Measurements from ENCODE around the gene GCHFR. TPM values are rescaled to one million over a fixed set of nuclear protein-coding genes. Genes with fewer than 3 reads are reported as not detected.

GCHFR gene
- total RNA-seq, 1 donor from 2014 or later, result 2.8 TPM

- H3K9me3 ChIP-seq (ENCODE audit: low read depth), result no peaks in the 10 kb centered on the region
- H3K27ac ChIP-seq, result no peak overlapping the region
- DNase-seq (ENCODE audit: low spot score), result no peak
- no peak overlapping the region for H3K4me3 ChIP-seq
- TF ChIP-seq CTCF (IDR thresholded peaks at IDR 0.05), result no peak
- TF ChIP-seq EZH2 (IDR thresholded peaks at IDR 0.05), result no peak
- no peak for TF ChIP-seq EZH2phosphoT487 (IDR thresholded peaks at IDR 0.05)
- H3K27ac Mint-ChIP-seq, result peak overlapping the region; percentile 4
- no peak overlapping the region for H3K9ac ChIP-seq
- no peaks in the 10 kb centered on the region for H3K9me3 Mint-ChIP-seq
- H3K36me3 Mint-ChIP-seq, result peaks cover 22% of the 10 kb centered on the region
- no peaks in the 10 kb centered on the region for H3K79me2 ChIP-seq (ENCODE audit: low read depth)
- no peaks in the 10 kb centered on the region for H3K27me3 ChIP-seq
- no peaks in the 10 kb centered on the region for H3K4me1 ChIP-seq
- H4K20me1 ChIP-seq (ENCODE audit: low read depth), result no peaks in the 10 kb centered on the region
- H3K27me3 Mint-ChIP-seq (ENCODE audit: insufficient read depth, low read depth), result peaks cover 3% of the 10 kb centered on the region
- no peaks in the 10 kb centered on the region for H3F3A ChIP-seq (ENCODE audit: low read depth)
- no peak overlapping the region for H2AFZ ChIP-seq (replicated peaks)
- no peak overlapping the region for H3K4me3 Mint-ChIP-seq
- no peaks in the 10 kb centered on the region for H3K36me3 ChIP-seq
- H3K4me1 Mint-ChIP-seq, result peaks cover 3% of the 10 kb centered on the region
- no peak overlapping the region for H3K4me2 ChIP-seq
Observed at GRCh38 chr15:40775007-40775406, 11.1 kb downstream of the GCHFR start.

GRCh38 chr15:40775740-40776536, 12.1 kb downstream of the GCHFR start:
- Histone ChIP-seq H3K4me2 (no peak overlapping the region), H3K27me3 (no peaks in the 10 kb centered on the region), H2AFZ (replicated peaks) (no peak overlapping the region), H3F3A (ENCODE audit: low read depth) (no peaks in the 10 kb centered on the region), H3K9me3 (ENCODE audit: low read depth) (no peaks in the 10 kb centered on the region), H3K4me1 (no peaks in the 10 kb centered on the region), H3K36me3 (no peaks in the 10 kb centered on the region), H3K79me2 (ENCODE audit: low read depth) (no peaks in the 10 kb centered on the region), H3K4me3 (no peak overlapping the region), H4K20me1 (ENCODE audit: low read depth) (no peaks in the 10 kb centered on the region), H3K27ac (no peak overlapping the region), H3K9ac (no peak overlapping the region)
- peaks cover 25% of the 10 kb centered on the region for H3K36me3 Mint-ChIP-seq
- H3K27ac Mint-ChIP-seq, result no peak overlapping the region
- peaks cover 3% of the 10 kb centered on the region for H3K27me3 Mint-ChIP-seq (ENCODE audit: insufficient read depth, low read depth)
- no peaks in the 10 kb centered on the region for H3K4me1 Mint-ChIP-seq
- TF ChIP-seq CTCF (IDR thresholded peaks at IDR 0.05) (no peak), EZH2phosphoT487 (IDR thresholded peaks at IDR 0.05) (no peak), EZH2 (IDR thresholded peaks at IDR 0.05) (no peak)
- DNase-seq (ENCODE audit: low spot score), result no peak
- no peaks in the 10 kb centered on the region for H3K9me3 Mint-ChIP-seq
- no peak overlapping the region for H3K4me3 Mint-ChIP-seq

GRCh38 chr15:40776537-40777141, 12.8 kb downstream of the GCHFR start:
- Histone ChIP-seq H3K4me2 (no peak overlapping the region), H3K4me1 (no peaks in the 10 kb centered on the region), H3K27ac (no peak overlapping the region), H4K20me1 (ENCODE audit: low read depth) (no peaks in the 10 kb centered on the region), H3K9me3 (ENCODE audit: low read depth) (no peaks in the 10 kb centered on the region), H3F3A (ENCODE audit: low read depth) (no peaks in the 10 kb centered on the region), H3K79me2 (ENCODE audit: low read depth) (no peaks in the 10 kb centered on the region), H3K36me3 (no peaks in the 10 kb centered on the region), H3K27me3 (no peaks in the 10 kb centered on the region), H3K4me3 (no peak overlapping the region), H2AFZ (replicated peaks) (no peak overlapping the region), H3K9ac (no peak overlapping the region)
- Mint-ChIP-seq H3K4me3 (no peak overlapping the region), H3K27ac (peak overlapping the region; percentile 7), H3K9me3 (no peaks in the 10 kb centered on the region), H3K4me1 (no peaks in the 10 kb centered on the region), H3K36me3 (peaks cover 25% of the 10 kb centered on the region), H3K27me3 (ENCODE audit: insufficient read depth, low read depth) (no peaks in the 10 kb centered on the region)
- TF ChIP-seq CTCF (IDR thresholded peaks at IDR 0.05), result no peak
- no peak for TF ChIP-seq EZH2 (IDR thresholded peaks at IDR 0.05)
- no peak for DNase-seq (ENCODE audit: low spot score)
